GM10248 (cell line): ENCODE measurements around the gene CABP7.

ENCODE experiments used
- CTCF ChIA-PET: fragments of 300-600 bp; sonication (Branson Sonifier 250); formaldehyde crosslinking; extraction: SDS; loops from one replicate; lab custom pipeline; 2021; ENCODE audit warnings: antibody characterized with exemption; lab: Yijun Ruan, JAX
- POLR2A ChIA-PET: fragments of 350-650 bp; sonication (Branson Sonifier 250); formaldehyde crosslinking; extraction: SDS; loops from one replicate; lab custom pipeline; 2020; ENCODE audit warnings: antibody characterized with exemption; lab: Yijun Ruan, JAX
- DNase-seq: peaks from one replicate; pipeline ENCODE4 v3.0.0; 2012; ENCODE audit errors: extremely low spot score
- TF ChIP-seq, protein P1 (sequence below): IDR thresholded peaks from 2 replicates; pipeline ENCODE4 v1.5.1; 2012; ENCODE audit warnings: mild to moderate bottlenecking, low read depth; ENCODE audit errors: extremely low read depth, missing control alignments, control extremely low read depth

CABP7 gene

DNA sequence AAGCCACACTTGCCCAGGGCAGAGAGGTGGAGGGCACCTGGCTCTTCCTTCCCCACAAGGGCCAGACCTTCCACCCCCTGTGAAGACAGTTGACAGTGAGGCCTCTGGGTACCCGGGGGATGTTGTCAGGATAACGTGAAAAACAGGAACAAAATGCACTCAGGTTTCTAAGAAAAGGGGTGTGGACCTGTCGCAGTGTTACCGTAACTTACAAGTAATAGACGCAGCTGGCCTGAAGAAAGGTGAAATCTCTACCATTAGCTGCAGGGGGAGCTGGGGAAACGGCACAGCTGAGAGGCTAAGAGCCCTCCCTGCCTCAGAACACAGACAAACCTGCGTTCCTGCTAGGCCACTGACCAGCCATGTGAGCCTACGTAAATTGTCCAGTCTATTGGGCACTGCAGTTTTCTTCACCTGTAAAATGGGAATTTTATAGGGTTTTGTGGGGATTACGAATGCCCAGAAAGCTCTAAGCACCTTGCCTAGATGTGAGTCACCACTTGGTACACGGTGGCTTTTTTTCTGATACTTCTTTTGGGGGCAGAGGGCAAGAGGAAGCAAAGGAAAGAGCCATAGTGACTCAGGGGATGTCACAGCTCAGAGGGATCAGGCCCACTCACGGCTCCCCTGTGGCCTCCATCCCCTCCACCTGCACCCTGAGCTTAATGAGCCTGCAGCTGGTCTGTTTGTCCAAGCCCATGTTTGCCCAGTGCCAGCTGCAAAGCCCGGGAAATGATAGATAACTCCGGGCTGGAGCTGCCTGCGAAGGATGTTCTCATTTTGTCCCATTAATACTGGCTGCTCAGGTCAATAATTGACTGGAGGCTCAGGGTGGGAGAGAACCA is 18.4 kb upstream of the CABP7 start:
- DNase-seq: no peak
- TF ChIP-seq, protein P1, sequence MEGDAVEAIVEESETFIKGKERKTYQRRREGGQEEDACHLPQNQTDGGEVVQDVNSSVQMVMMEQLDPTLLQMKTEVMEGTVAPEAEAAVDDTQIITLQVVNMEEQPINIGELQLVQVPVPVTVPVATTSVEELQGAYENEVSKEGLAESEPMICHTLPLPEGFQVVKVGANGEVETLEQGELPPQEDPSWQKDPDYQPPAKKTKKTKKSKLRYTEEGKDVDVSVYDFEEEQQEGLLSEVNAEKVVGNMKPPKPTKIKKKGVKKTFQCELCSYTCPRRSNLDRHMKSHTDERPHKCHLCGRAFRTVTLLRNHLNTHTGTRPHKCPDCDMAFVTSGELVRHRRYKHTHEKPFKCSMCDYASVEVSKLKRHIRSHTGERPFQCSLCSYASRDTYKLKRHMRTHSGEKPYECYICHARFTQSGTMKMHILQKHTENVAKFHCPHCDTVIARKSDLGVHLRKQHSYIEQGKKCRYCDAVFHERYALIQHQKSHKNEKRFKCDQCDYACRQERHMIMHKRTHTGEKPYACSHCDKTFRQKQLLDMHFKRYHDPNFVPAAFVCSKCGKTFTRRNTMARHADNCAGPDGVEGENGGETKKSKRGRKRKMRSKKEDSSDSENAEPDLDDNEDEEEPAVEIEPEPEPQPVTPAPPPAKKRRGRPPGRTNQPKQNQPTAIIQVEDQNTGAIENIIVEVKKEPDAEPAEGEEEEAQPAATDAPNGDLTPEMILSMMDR: no peak
- POLR2A ChIA-PET: no interaction called here

DNA sequence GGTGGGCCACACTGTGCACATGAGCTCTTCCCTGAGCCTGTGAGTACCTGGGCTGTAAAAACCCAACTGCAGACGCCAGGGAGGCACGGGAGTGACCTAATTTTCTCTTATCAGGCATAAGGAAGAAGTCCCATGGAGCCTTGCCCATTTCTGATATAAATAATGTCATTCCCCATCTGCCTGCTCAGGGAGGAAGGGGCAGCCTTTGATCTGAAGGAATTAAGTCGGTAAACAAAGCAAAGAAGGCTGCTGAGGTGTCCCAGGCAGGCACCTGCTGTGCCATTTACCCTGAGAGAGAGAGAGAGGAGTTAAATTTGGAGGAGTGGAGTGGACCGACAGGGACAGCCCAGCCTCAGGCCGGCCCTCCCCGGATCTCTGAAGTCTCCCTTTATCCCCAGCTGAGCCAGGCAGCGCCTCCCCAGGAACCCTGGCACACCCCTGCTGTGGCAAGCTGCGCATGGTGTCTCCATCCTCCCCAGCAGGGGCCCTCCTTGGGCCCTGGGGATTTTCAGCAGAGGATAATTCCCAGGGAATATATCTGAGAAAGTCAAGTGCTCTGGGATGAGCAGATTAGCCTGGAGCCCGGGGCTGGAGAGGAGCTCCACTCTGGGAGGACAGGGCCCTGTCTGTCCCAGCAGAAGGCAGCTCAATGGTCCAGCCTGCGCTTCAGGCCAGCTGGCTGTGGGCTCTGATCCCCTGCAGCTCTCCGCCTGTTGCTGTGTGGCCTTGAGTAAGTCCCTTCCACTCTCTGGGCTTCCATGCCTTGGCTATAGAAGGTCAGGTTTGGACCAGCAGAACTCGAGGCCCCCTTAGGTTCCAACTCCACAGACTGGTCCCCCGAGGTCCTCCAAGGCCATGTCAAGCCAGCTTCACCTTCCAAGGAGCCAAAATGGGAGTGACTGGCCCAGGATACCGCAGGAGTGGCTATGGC is 17.5 kb upstream of the CABP7 start:
- DNase-seq: no peak
- POLR2A ChIA-PET: no interaction called here
- TF ChIP-seq, protein P1: no peak
- CTCF ChIA-PET: interaction anchor here (0.6 to 1.6 kb wide), 7 partner anchors 15 to 386 kb away, joined by 3 to 5 read pairs (median 3); no protein-coding TSS in a partner anchor

More for the DNA sequence above, 18.4 kb upstream of the CABP7 start:
- CTCF ChIA-PET: interaction anchor here (0.6 to 1.6 kb wide), 9 partner anchors 15 to 387 kb away, joined by 3 to 5 read pairs (median 3); no protein-coding TSS in a partner anchor

DNA sequence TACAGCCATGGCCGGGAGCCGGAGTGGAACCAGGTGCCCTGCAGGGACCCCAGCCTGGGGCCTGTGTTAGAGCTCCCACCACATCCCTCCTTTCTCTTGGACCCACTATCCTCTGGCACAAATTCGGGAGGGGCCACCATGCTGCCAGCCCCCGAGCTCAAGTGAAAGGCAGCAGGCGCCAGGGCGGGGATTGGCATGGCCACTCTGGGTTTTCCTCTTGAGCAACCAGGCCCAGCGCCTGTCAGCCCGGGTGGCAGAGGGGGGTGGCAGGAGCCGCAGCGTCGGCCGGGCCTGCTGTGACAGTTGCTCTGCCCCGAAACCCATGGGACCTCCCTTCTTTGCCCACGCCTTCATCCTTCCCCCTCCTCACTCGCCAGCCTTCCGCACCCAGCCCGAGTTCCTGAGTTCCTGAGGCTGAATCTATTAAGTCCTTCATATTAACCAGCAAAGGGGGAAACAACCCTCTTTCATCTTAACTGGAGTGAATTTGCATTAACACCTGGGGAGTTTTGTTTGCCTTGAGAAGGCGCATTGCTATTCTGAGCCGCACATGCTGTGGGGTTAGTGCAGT is 16.8 kb upstream of the CABP7 start:
- TF ChIP-seq, protein P1: no peak
- no peak for DNase-seq
- ChIA-PET POLR2A (no interaction called here), CTCF (interaction anchor here (1.1 kb wide), 1 partner anchor 385 kb away, joined by 5 read pairs; no protein-coding TSS in a partner anchor)

DNA sequence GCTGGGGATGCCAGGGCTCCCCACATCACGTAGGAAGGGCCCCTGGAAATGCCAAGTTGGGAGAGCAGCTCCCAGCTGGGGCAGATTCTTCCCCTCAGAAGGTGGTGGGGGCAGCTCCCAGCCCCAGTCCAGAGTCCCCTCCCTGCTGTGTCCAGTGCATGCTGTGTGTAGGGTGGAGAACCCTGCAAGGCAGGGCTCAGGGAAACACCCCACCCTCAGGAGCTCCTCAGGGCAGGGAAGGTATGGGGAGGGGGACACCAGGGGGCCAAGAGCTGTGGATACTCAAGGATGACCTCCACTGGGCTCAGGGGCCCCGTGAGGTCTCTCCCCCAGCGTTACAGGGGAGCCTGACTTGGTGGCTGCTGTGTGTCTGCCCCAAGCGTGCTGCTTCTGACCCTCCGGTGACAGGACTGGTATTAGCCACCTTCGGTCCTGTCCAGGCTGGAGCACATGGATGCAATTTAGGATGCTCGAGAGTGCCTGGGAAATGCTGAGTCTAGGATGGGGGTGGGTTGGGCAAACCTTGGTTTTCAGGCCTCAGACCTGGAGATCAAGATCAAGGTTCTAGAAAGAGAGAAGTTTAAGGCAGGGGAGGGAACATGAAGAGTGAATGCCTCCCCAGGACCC is 16.1 kb upstream of the CABP7 start:
- POLR2A ChIA-PET: no interaction called here
- CTCF ChIA-PET: no interaction called here
- no peak for DNase-seq

DNA sequence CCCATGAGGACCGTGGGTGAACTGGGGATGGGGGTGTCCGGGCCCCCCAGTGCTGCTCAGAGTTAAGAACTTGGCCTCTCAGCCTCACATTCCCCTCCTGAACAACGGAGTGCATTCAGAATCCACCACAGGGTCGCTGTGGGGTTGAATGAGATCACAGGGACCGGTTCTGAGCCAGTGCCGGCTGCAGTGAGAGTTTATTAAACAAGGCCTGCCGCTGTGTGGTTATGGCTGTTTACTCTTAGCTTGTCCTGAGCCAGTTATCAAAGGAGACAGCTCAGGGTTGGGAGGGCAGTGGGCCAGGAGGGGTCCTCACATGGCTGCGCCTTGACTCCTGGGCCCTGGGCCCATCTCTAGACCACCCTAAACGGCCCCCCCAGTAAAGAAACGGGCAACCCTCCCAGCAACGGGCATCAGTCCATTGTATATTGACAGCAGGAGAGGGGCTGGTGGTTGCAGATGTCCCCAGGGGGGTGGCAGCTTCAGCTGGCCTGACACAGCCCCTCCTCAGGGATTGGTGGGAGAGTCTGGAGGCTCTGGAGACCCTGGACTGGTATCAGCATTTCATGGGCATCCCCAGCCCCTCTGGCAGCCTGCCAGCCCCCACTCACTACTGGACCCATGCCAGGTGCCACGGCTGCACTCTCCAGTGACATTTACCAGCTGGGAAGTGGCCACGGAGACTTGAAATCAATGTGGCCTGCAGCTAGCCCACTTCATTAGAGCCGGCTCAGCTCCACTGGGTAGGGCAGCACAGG is 15.1 kb upstream of the CABP7 start:
- no peak for DNase-seq
- TF ChIP-seq, protein P1: no peak
- ChIA-PET CTCF (interaction anchor here (1.3 to 1.7 kb wide), 2 partner anchors 12 to 300 kb away, joined by 3 to 5 read pairs; no protein-coding TSS in a partner anchor), POLR2A (no interaction called here)

More for the DNA sequence above, 16.1 kb upstream of the CABP7 start:
- TF ChIP-seq, protein P1: no peak
